H1 (cell line): ENCODE data around the gene MRPS25. TPM values are rescaled to one million over a fixed set of nuclear protein-coding genes. Genes with fewer than 3 reads are reported as not detected.
A peak's percentile ranks its signal among the peaks of the same experiment; 100 is the strongest.

Source experiments
- CTCF ChIA-PET: fragments of 300-600 bp; sonication (Branson Sonifier 250); formaldehyde crosslinking; loops from one replicate; lab custom pipeline; 2021; ENCODE audit not compliant: partially characterized antibody; lab: Charles Lee
- POLR2A ChIA-PET: fragments of 300-600 bp; sonication (Branson Sonifier 250); formaldehyde crosslinking; loops from one replicate; lab custom pipeline; 2021; ENCODE audit warnings: inconsistent platforms; ENCODE audit not compliant: partially characterized antibody; lab: Charles Lee
- DNase-seq, 2 experiments: peaks; one replicate each; pipeline versions ENCODE4 v3.0.0 to v3.0.0-alpha.2; 2010 to 2022; ENCODE audit warnings: low spot score in 2 of 2, low read depth in 1 of 2, mixed read lengths in 1 of 2
- FAIRE-seq: peaks from 2 replicates; lab custom pipeline; 2011; peaks lifted over from hg19 to GRCh38; lab: Jason Lieb, UNC
- H2AFZ ChIP-seq: 2 replicates; pipeline ENCODE4 v1.8.1; 2012; ENCODE audit warnings: low read length, inconsistent platforms
- H2AK5ac ChIP-seq: 2 replicates; pipeline ENCODE4 v1.6.1; 2013; ENCODE audit warnings: low read depth, low read length
- H2BK120ac ChIP-seq: replicated peaks from 2 replicates; pipeline ENCODE3; 2013; ENCODE audit warnings: low read depth, low read length, inconsistent platforms
- H2BK12ac ChIP-seq: 2 replicates; pipeline ENCODE4 v1.6.1; 2013; ENCODE audit warnings: low read depth, low read length
- H2BK15ac ChIP-seq: 2 replicates; pipeline ENCODE4 v1.6.1; 2013; ENCODE audit warnings: low read length
- H2BK20ac ChIP-seq: 2 replicates; pipeline ENCODE4 v1.6.1; 2013; ENCODE audit warnings: low read length
- H2BK5ac ChIP-seq: 2 replicates; pipeline ENCODE4 v1.6.1; 2013; ENCODE audit warnings: low read depth, low read length
- H3K14ac ChIP-seq: 2 replicates; pipeline ENCODE4 v1.6.1; 2013; ENCODE audit warnings: inconsistent platforms; ENCODE audit not compliant: insufficient read length
- H3K18ac ChIP-seq: 2 replicates; pipeline ENCODE4 v1.6.1; 2013; ENCODE audit warnings: low read length; ENCODE audit errors: extremely low read depth
- H3K23ac ChIP-seq: 2 replicates; pipeline ENCODE4 v1.6.1; 2013; ENCODE audit warnings: inconsistent platforms; ENCODE audit not compliant: insufficient read length
- H3K23me2 ChIP-seq: 2 replicates; pipeline ENCODE4 v1.6.1; 2013; ENCODE audit warnings: low read depth, low read length
- H3K27ac ChIP-seq: 2 replicates; pipeline ENCODE4 v1.6.1; 2011; ENCODE audit warnings: low read depth, low read length, inconsistent platforms
- H3K27me3 ChIP-seq, 4 experiments: replicated peaks in 1 of 4; 1 replicate in 1 of 4; 2 replicates in 3 of 4; pipeline versions ENCODE4 v1.6.1 to v1.8.1; 2011 to 2013; ENCODE audit warnings: low read length in 3 of 4, mild to moderate bottlenecking in 3 of 4, inconsistent platforms in 2 of 4, mixed read lengths in 2 of 4, moderate library complexity in 1 of 4; ENCODE audit not compliant: control insufficient read depth in 3 of 4, insufficient read depth in 3 of 4; ENCODE audit errors: extremely low read depth in 1 of 4
- H3K36me3 ChIP-seq, 4 experiments: 2 replicates each; pipeline versions ENCODE4 v1.6.1 to v1.8.1; 2011 to 2013; ENCODE audit warnings: mild to moderate bottlenecking in 4 of 4, low read length in 3 of 4, moderate library complexity in 2 of 4, control low read depth in 1 of 4, inconsistent platforms in 1 of 4; ENCODE audit not compliant: insufficient read depth in 4 of 4, control insufficient read depth in 2 of 4
- H3K4ac ChIP-seq: replicated peaks from 2 replicates; pipeline ENCODE3; 2013; ENCODE audit warnings: low read length, low read depth, mixed read lengths, inconsistent platforms; ENCODE audit not compliant: insufficient read length
- H3K4me1 ChIP-seq, 4 experiments: replicated peaks in 1 of 4; 1 replicate in 1 of 4; 2 replicates in 3 of 4; pipeline versions ENCODE4 v1.6.1 to v1.8.1; 2011 to 2013; ENCODE audit warnings: low read length in 3 of 4, inconsistent platforms in 2 of 4, mixed read lengths in 1 of 4; ENCODE audit not compliant: insufficient read depth in 4 of 4, control insufficient read depth in 3 of 4
- H3K4me2 ChIP-seq, 2 experiments: 2 replicates each; pipeline versions ENCODE4 v1.6.1 to v1.8.1; 2011 to 2013; ENCODE audit warnings: low read depth in 2 of 2, low read length in 2 of 2, control low read depth in 1 of 2, inconsistent platforms in 1 of 2, mild to moderate bottlenecking in 1 of 2; ENCODE audit not compliant: insufficient read depth in 1 of 2
- H3K4me3 ChIP-seq, 4 experiments: fragments of 200-600, 300-600 bp in 1 of 4; sonication (generic), shearing (Covaris generic), sonication (Bioruptor Twin) in 1 of 4; 2 replicates each; pipeline versions ENCODE4 v1.5.1 to v1.8.1; 2011 to 2016; ENCODE audit warnings: low read length in 4 of 4, low read depth in 3 of 4, control low read depth in 2 of 4, inconsistent platforms in 2 of 4, mild to moderate bottlenecking in 2 of 4, mixed read lengths in 1 of 4, moderate library complexity in 1 of 4; ENCODE audit not compliant: insufficient read depth in 2 of 4; ENCODE audit errors: extremely low read depth in 1 of 4
- H3K56ac ChIP-seq: replicated peaks from 2 replicates; pipeline ENCODE3; 2013; ENCODE audit warnings: low read depth, mild to moderate bottlenecking, mixed read lengths, low read length, inconsistent platforms; ENCODE audit not compliant: insufficient read length
- H3K79me1 ChIP-seq: 2 replicates; pipeline ENCODE4 v1.6.1; 2013; ENCODE audit warnings: low read depth, low read length, control low read depth
- H3K79me2 ChIP-seq, 2 experiments: 2 replicates each; pipeline versions ENCODE4 v1.6.1 to v1.8.1; 2012 to 2013; ENCODE audit warnings: low read length in 2 of 2, mild to moderate bottlenecking in 2 of 2, inconsistent platforms in 1 of 2; ENCODE audit not compliant: insufficient read depth in 2 of 2, control insufficient read depth in 1 of 2
- H3K9ac ChIP-seq, 4 experiments: replicated peaks in 1 of 4; 1 replicate in 1 of 4; 2 replicates in 3 of 4; pipeline versions ENCODE4 v1.6.1 to v1.8.1; 2011 to 2013; ENCODE audit warnings: low read depth in 3 of 4, low read length in 3 of 4, control low read depth in 2 of 4, mild to moderate bottlenecking in 2 of 4, moderate library complexity in 2 of 4, inconsistent platforms in 1 of 4; ENCODE audit errors: extremely low read depth in 1 of 4
- H3K9me3 ChIP-seq, 2 experiments: 2 replicates each; pipeline versions ENCODE4 v1.6.1 to v1.8.1; 2012 to 2013; ENCODE audit warnings: mild to moderate bottlenecking in 2 of 2, moderate library complexity in 2 of 2, control low read depth in 1 of 2, inconsistent platforms in 1 of 2, low read depth in 1 of 2, low read length in 1 of 2, mixed read lengths in 1 of 2; ENCODE audit not compliant: insufficient read depth in 2 of 2
- H4K20me1 ChIP-seq, 2 experiments: replicated peaks in 1 of 2; 2 replicates each; pipeline versions ENCODE3 to v1.8.1; 2011 to 2013; ENCODE audit warnings: inconsistent platforms in 2 of 2, low read length in 2 of 2, mild to moderate bottlenecking in 1 of 2; ENCODE audit not compliant: insufficient read depth in 2 of 2, control insufficient read depth in 1 of 2
- H4K5ac ChIP-seq: 2 replicates; pipeline ENCODE4 v1.6.1; 2013; ENCODE audit warnings: low read length, low read depth, mixed read lengths, inconsistent platforms; ENCODE audit not compliant: insufficient read length
- H4K8ac ChIP-seq: 2 replicates; pipeline ENCODE4 v1.8.0; 2013; ENCODE audit warnings: mild to moderate bottlenecking, moderate library complexity, low read length, inconsistent platforms; ENCODE audit not compliant: insufficient read depth; ENCODE audit errors: extremely low read depth
- H4K91ac ChIP-seq: replicated peaks from 2 replicates; pipeline ENCODE3; 2013; ENCODE audit warnings: low read length, mixed read lengths, inconsistent platforms; ENCODE audit not compliant: insufficient read length
- E2F6 ChIP-seq: IDR thresholded peaks from 2 replicates; pipeline ENCODE4 v1.6.1; 2012; ENCODE audit warnings: inconsistent platforms
- GTF2F1 ChIP-seq: IDR thresholded peaks from 2 replicates; pipeline ENCODE4 v1.6.1; 2012; ENCODE audit warnings: low read depth, low read length, improper control_type of control experiment, borderline replicate concordance
- HDAC2 ChIP-seq, 2 experiments: fragments of 300-600 bp in 1 of 2; sonication (generic) in 1 of 2; IDR thresholded peaks; 2 replicates each; pipeline ENCODE4 v1.6.1; 2011 to 2012; ENCODE audit warnings: low read depth in 2 of 2, low read length in 2 of 2, mild to moderate bottlenecking in 2 of 2, moderate library complexity in 2 of 2, borderline replicate concordance in 1 of 2, inconsistent platforms in 1 of 2
- JUN ChIP-seq: IDR thresholded peaks from 2 replicates; pipeline ENCODE4 v1.6.1; 2011; ENCODE audit warnings: low read depth, mild to moderate bottlenecking, improper control_type of control experiment, low read length
- KDM4A ChIP-seq: IDR thresholded peaks from one replicate; pipeline ENCODE4 v1.7.1; 2012; ENCODE audit warnings: low read depth, mild to moderate bottlenecking, moderate library complexity, low read length, inconsistent platforms; ENCODE audit not compliant: severe bottlenecking
- MAX ChIP-seq: IDR thresholded peaks from 2 replicates; pipeline ENCODE4 v1.6.1; 2012; ENCODE audit warnings: inconsistent platforms
- SAP30 ChIP-seq: fragments of 300-600 bp; sonication (generic); IDR thresholded peaks from 2 replicates; pipeline ENCODE4 v1.7.1; 2012; ENCODE audit warnings: low read length, moderate library complexity, mild to moderate bottlenecking, inconsistent platforms; ENCODE audit not compliant: insufficient read depth, insufficient replicate concordance
- SIN3A ChIP-seq, 2 experiments: IDR thresholded peaks in 1 of 2; conservative IDR thresholded peaks in 1 of 2; 2 replicates each; pipeline ENCODE4 v1.6.1; 2011 to 2012; ENCODE audit warnings: low read length in 2 of 2, improper control_type of control experiment in 1 of 2, low read depth in 1 of 2, mild to moderate bottlenecking in 1 of 2
- SRF ChIP-seq: IDR thresholded peaks from 2 replicates; pipeline ENCODE4 v1.6.1; 2011; ENCODE audit warnings: mild to moderate bottlenecking, low read depth, low read length, moderate library complexity
- TCF12 ChIP-seq: IDR thresholded peaks from 2 replicates; pipeline ENCODE4 v1.6.1; 2011; ENCODE audit warnings: low read depth, mild to moderate bottlenecking, low read length
- YY1 ChIP-seq: IDR thresholded peaks from 2 replicates; pipeline ENCODE4 v1.6.1; 2011; ENCODE audit warnings: low read depth, mild to moderate bottlenecking, low read length
- WGBS, 2 experiments: shearing (Covaris generic) in 1 of 2; methylation state at CpG; one replicate each; pipeline versions ENCODE4 v1.1.6 to v1.1.7; 2013 to 2015; ENCODE audit warnings: low lambda C conversion rate in 2 of 2, mixed read lengths in 2 of 2, inconsistent platforms in 1 of 2, low coverage in 1 of 2, missing lambda C conversion rate in 1 of 2; ENCODE audit not compliant: insufficient replicate concordance in 2 of 2, insufficient coverage in 1 of 2, insufficient read length in 1 of 2; ENCODE audit errors: extremely low coverage in 1 of 2, missing lambda C conversion rate in 1 of 2; 5-methylcytosine and 5-hydroxymethylcytosine counted together
- polyA plus RNA-seq, 7 experiments: library from polyadenylated mRNA; depleted of rRNA in 3 of 7; stranded (reverse) in 5 of 7; unstranded in 2 of 7; fragments of >200 nt in 5 of 7; fragments of 200-250 nt in 2 of 7; gene quantifications; 1 replicate in 5 of 7; 2 replicates in 1 of 7; 4 replicates in 1 of 7; pipeline versions ENCODE4 v1.2.1 to v1.2.3, GENCODE V29; 2011 to 2013; ENCODE audit warnings: missing spikeins in 2 of 7, mixed read lengths in 2 of 7
- total RNA-seq: library from RNA; stranded (reverse); fragmentation: NEBNext Ultra II Directional; extraction: Animal tissue kit (Norgen Biotek cat#: 25700); gene quantifications from 2 replicates; pipeline ENCODE4 v1.2.1, GENCODE V29; 2021

Gene MRPS25
- total and polyA plus RNA-seq, 2 of the 8 experiments (the other 6 are each of a cell fraction or from before 2014, with no cell fraction given): 23.0 to 56.5 TPM

- no peak overlapping the region for H2AFZ ChIP-seq
- no peaks in the 10 kb centered on the region for H3K79me2 ChIP-seq
- POLR2A ChIA-PET: interaction anchor here (1.2 kb wide), 1 partner anchor 15 kb away, joined by 6 read pairs; the partner anchor contains the start of gene RBSN
- H2BK5ac ChIP-seq: no peak overlapping the region; the same call in 1 of the 2 replicates
- no peak overlapping the region for H3K14ac ChIP-seq
- CTCF ChIA-PET: interaction anchor here (1.0 to 2.1 kb wide), 5 partner anchors 11 to 154 kb away, joined by 3 to 6 read pairs (median 4); partner anchors contain the start of gene CAPN7
- no peak overlapping the region for H3K23ac ChIP-seq
- 0 out of 7 replicates have a peak, but pooled peaks cover 0 to 3% (median 0%) of the 10 kb centered on the region in 4 experiments for H3K27me3 ChIP-seq
- DNase-seq (no peak), FAIRE-seq (no peak)
- no peaks in the 10 kb centered on the region for H3K9me3 ChIP-seq
- no peaks in the 10 kb centered on the region for H3K36me3 ChIP-seq
- no peak overlapping the region for H4K91ac ChIP-seq
- H3K4ac ChIP-seq: no peak overlapping the region
- no peak overlapping the region for H3K9ac ChIP-seq
- no peak overlapping the region; the same call in 1 of the 2 replicates for H2BK20ac ChIP-seq
- H4K8ac ChIP-seq: no peak overlapping the region
- no peak overlapping the region for H4K5ac ChIP-seq
- peak overlapping the region in 1 of 4 experiments; percentile 40; a peak in 1 of 8 replicates for H3K4me3 ChIP-seq
- H4K20me1 ChIP-seq: no peaks in the 10 kb centered on the region
- no peaks in the 10 kb centered on the region for H3K23me2 ChIP-seq
- no peak overlapping the region for H2BK120ac ChIP-seq
- no peak overlapping the region for H2AK5ac ChIP-seq
- H3K4me2 ChIP-seq: peak overlapping the region; percentile 36 to 66
- no peak overlapping the region for H3K27ac ChIP-seq
- H3K56ac ChIP-seq: no peak overlapping the region
- H2BK12ac ChIP-seq: no peak overlapping the region; the same call in 1 of the 2 replicates
- no peaks in the 10 kb centered on the region for H3K79me1 ChIP-seq
- WGBS, 2 experiments: 70% methylated on average over 3 of the region's 3 CpGs; no CpG with 5 or more reads in 1 of the 2 experiments
- H3K18ac ChIP-seq: 0 out of 2 replicates have a peak overlapping the region, but pooled peaks have one; percentile 0
- no peak overlapping the region for H2BK15ac ChIP-seq
- peaks cover 1 to 18% (median 7%) of the 10 kb centered on the region in 4 experiments; a peak in 4 of 7 replicates for H3K4me1 ChIP-seq
- TF ChIP-seq GTF2F1: no peak
- TF ChIP-seq TCF12: no peak
- no peak for TF ChIP-seq SIN3A (conservative IDR thresholded peaks at IDR 0.05 in 1 of 2, IDR thresholded peaks at IDR 0.05 in 1 of 2; ENCODE audit: low read depth in 1 of 2, low read length in 2 of 2)
- no peak for TF ChIP-seq YY1
- no peak for TF ChIP-seq SRF
- TF ChIP-seq JUN: no peak
- TF ChIP-seq SAP30: no peak
- no peak for TF ChIP-seq KDM4A
- no peak for TF ChIP-seq E2F6
- TF ChIP-seq HDAC2 (IDR thresholded peaks at IDR 0.05; ENCODE audit: borderline replicate concordance in 1 of 2, low read depth in 2 of 2, low read length in 2 of 2): no peak
- no peak for TF ChIP-seq MAX
Measured at GRCh38 chr3:15113884-15114283, 48.8 kb upstream of the MRPS25 start.
